PC-3 (cell line): ENCODE results near the gene GNG10. TPM values are rescaled to one million over a fixed set of nuclear protein-coding genes. Genes with fewer than 3 reads are reported as not detected.

Experiments
- ATAC-seq: fragments of 200-7000 bp; cut with Tn5 transposase; 2 replicates; pipeline ENCODE4 v1.9.1; 2020; ENCODE audit warnings: mild to moderate bottlenecking, moderate library complexity
- BruUV-seq: library from RNA; stranded (reverse); fragments of 400-500 nt; replicated peaks from 2 replicates; lab custom pipeline; 2021; lab: Mats Ljungman, UMichigan
- CTCF ChIA-PET: fragments of 300-600 bp; sonication (Branson Sonifier 250); formaldehyde crosslinking; loops from one replicate; lab custom pipeline; 2022; ENCODE audit warnings: antibody characterized with exemption; lab: Charles Lee
- POLR2A ChIA-PET: fragments of 300-600 bp; sonication (Branson Sonifier 250); formaldehyde crosslinking; loops from one replicate; lab custom pipeline; 2022; ENCODE audit warnings: antibody characterized with exemption; ENCODE audit not compliant: unreplicated experiment; lab: Charles Lee
- DNase-seq: peaks from one replicate; pipeline ENCODE4 v3.0.0-alpha.2; 2015
- H2AFZ ChIP-seq: fragments of 300-600 bp; sonication (generic); 2 replicates; pipeline ENCODE4 v1.6.0; 2016; ENCODE audit warnings: antibody characterized with exemption, low read length
- H3F3A ChIP-seq: fragments of 300-600 bp; sonication (generic); one replicate; pipeline ENCODE4 v1.6.0; 2017; ENCODE audit warnings: antibody characterized with exemption, low read length, control low read depth, mild to moderate bottlenecking; ENCODE audit not compliant: unreplicated experiment
- H3K27ac ChIP-seq: fragments of 300-600 bp; sonication (generic); 2 replicates; pipeline ENCODE4 v1.5.1; 2016; ENCODE audit warnings: mild to moderate bottlenecking, low read length
- H3K27me3 ChIP-seq: fragments of 300-600 bp; sonication (generic); 2 replicates; pipeline ENCODE4 v1.6.1; 2016; ENCODE audit warnings: low read length, mixed read lengths
- H3K36me3 ChIP-seq: fragments of 300-600 bp; sonication (generic); 2 replicates; pipeline ENCODE4 v1.6.1; 2016; ENCODE audit warnings: low read depth, mixed run types, low read length, mixed read lengths
- H3K4me1 ChIP-seq: fragments of 300-600 bp; sonication (generic); 2 replicates; pipeline ENCODE4 v1.5.1; 2016; ENCODE audit warnings: low read length; ENCODE audit not compliant: insufficient read depth
- H3K4me2 ChIP-seq: fragments of 300-600 bp; sonication (generic); 2 replicates; pipeline ENCODE4 v1.6.0; 2016; ENCODE audit warnings: low read length
- H3K4me3 ChIP-seq: fragments of 300-600 bp; sonication (generic); 2 replicates; pipeline ENCODE4 v1.5.1; 2016; ENCODE audit warnings: mild to moderate bottlenecking, low read length, mixed read lengths
- H3K79me2 ChIP-seq: fragments of 300-600 bp; sonication (generic); 2 replicates; pipeline ENCODE4 v1.6.1; 2017; ENCODE audit warnings: low read length, mixed read lengths
- H3K9ac ChIP-seq: fragments of 300-600 bp; sonication (generic); 2 replicates; pipeline ENCODE4 v1.6.0; 2016; ENCODE audit warnings: mild to moderate bottlenecking, low read length
- H3K9me2 ChIP-seq: fragments of 300-600 bp; sonication (generic); replicated peaks from 2 replicates; pipeline ENCODE4 v1.6.1; 2016; ENCODE audit warnings: mixed run types, low read length, mixed read lengths
- H3K9me3 ChIP-seq: fragments of 300-600 bp; sonication (generic); 2 replicates; pipeline ENCODE4 v1.6.1; 2016; ENCODE audit warnings: low read length, mixed read lengths
- H4K20me1 ChIP-seq: fragments of 300-600 bp; sonication (generic); 2 replicates; pipeline ENCODE4 v1.6.1; 2016; ENCODE audit warnings: low read length, mixed read lengths
- EZH2 ChIP-seq: fragments of 300-600 bp; sonication (generic); IDR thresholded peaks from one replicate; pipeline ENCODE4 v1.6.1; 2017; ENCODE audit warnings: antibody characterized with exemption, mild to moderate bottlenecking, low read length; ENCODE audit not compliant: unreplicated experiment
- EZH2phosphoT487 ChIP-seq: fragments of 300-600 bp; sonication (generic); IDR thresholded peaks from 2 replicates; pipeline ENCODE4 v1.6.1; 2018; ENCODE audit warnings: mild to moderate bottlenecking, antibody characterized with exemption, low read length, borderline replicate concordance
- intact Hi-C: fragments of 100-400 bp; cut with micrococcal nuclease; formaldehyde crosslinking; loops from 2 replicates; pipeline ENCODE4 v1.9.0; 2023
- total RNA-seq: library from RNA; depleted of rRNA; stranded (reverse); fragments of >200 nt; gene quantifications from 2 replicates; pipeline ENCODE4 v1.2.3, GENCODE V29; 2014
- TF ChIP-seq, protein P1 (sequence below): fragments of 300-600 bp; sonication (generic); conservative IDR thresholded peaks from 2 replicates; pipeline ENCODE4 v1.5.1; 2017; ENCODE audit warnings: antibody characterized with exemption, low read depth, mild to moderate bottlenecking, low read length

The GNG10 gene
- total RNA-seq, 1 experiment from 2014 or later = 50.7 TPM

DNA sequence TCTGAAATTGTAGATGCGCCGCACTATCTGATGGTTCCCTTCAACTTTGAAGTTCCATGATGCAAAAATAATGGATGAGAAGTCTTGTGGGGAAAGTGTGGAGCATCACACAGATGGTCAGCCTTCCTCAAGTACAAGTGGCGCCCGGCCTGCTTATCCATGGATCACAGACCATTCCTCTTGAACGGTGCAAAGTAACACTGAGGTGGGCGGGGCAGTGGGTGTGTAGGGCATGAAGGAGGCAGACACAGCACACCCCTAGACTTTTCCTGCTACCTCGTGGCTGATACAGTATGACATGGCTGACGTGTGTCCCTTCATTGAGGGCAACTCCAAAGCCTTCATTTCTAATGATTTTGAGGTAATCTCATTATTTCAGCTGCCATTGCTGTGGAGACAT lies 2.5 kb upstream of the GNG10 start:
- ATAC-seq (no peak), DNase-seq (no peak)
- TF ChIP-seq EZH2phosphoT487 (no peak), EZH2 (no peak)
- peaks cover 19% of the 10 kb centered on the region for H3K79me2 ChIP-seq
- H4K20me1 ChIP-seq = no peaks in the 10 kb centered on the region
- H3F3A ChIP-seq = no peaks in the 10 kb centered on the region
- ChIA-PET POLR2A (no interaction called here), CTCF (no interaction called here)
- H3K27me3 ChIP-seq = no peaks in the 10 kb centered on the region
- H3K27ac ChIP-seq = no peak overlapping the region
- no peaks in the 10 kb centered on the region for H3K9me3 ChIP-seq
- no peak overlapping the region for H2AFZ ChIP-seq
- intact Hi-C loops = no loop called here
- H3K4me1 ChIP-seq = peaks cover 4% of the 10 kb centered on the region; the same call in 1 of the 2 replicates
- H3K36me3 ChIP-seq = no peaks in the 10 kb centered on the region
- no peak overlapping the region for H3K9ac ChIP-seq
- BruUV-seq = no TSS peak
- no peak overlapping the region for H3K4me2 ChIP-seq
- H3K9me2 ChIP-seq = no peaks in the 10 kb centered on the region
- no peak overlapping the region for H3K4me3 ChIP-seq

DNA sequence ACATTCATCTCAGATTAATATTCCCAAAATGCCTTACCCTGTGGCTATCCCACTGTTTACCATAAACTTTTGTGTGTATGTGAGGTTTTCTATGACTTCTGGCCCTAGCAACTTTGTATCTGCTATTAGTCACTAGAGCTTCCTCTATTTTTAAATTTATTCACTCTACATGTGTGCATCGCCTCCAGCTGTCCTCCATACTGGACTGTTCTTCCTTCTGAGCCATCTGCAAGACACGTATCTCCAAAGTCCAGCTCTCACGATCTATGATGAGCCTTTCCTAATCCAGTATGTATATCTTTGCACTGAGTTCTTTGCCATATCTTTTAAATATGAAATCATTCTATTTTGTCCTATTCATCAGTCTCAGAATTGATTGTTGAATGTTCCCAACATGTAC lies 1.7 kb upstream of the GNG10 start:
- no peak overlapping the region for H2AFZ ChIP-seq
- intact Hi-C loops = no loop called here
- H3K9me2 ChIP-seq = no peaks in the 10 kb centered on the region
- H3F3A ChIP-seq = no peaks in the 10 kb centered on the region
- H3K4me2 ChIP-seq = no peak overlapping the region
- no peak overlapping the region for H3K4me3 ChIP-seq
- no peak overlapping the region for H3K9ac ChIP-seq
- no peaks in the 10 kb centered on the region for H4K20me1 ChIP-seq
- H3K9me3 ChIP-seq = no peaks in the 10 kb centered on the region
- peaks cover 4% of the 10 kb centered on the region; the same call in 1 of the 2 replicates for H3K4me1 ChIP-seq
- CTCF ChIA-PET = no interaction called here
- DNase-seq (no peak), ATAC-seq (no peak)
- TF ChIP-seq EZH2 (no peak), EZH2phosphoT487 (no peak)
- TF ChIP-seq, protein P1, sequence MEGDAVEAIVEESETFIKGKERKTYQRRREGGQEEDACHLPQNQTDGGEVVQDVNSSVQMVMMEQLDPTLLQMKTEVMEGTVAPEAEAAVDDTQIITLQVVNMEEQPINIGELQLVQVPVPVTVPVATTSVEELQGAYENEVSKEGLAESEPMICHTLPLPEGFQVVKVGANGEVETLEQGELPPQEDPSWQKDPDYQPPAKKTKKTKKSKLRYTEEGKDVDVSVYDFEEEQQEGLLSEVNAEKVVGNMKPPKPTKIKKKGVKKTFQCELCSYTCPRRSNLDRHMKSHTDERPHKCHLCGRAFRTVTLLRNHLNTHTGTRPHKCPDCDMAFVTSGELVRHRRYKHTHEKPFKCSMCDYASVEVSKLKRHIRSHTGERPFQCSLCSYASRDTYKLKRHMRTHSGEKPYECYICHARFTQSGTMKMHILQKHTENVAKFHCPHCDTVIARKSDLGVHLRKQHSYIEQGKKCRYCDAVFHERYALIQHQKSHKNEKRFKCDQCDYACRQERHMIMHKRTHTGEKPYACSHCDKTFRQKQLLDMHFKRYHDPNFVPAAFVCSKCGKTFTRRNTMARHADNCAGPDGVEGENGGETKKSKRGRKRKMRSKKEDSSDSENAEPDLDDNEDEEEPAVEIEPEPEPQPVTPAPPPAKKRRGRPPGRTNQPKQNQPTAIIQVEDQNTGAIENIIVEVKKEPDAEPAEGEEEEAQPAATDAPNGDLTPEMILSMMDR = no peak
- BruUV-seq = no TSS peak
- peaks cover 27% of the 10 kb centered on the region for H3K79me2 ChIP-seq
- H3K27ac ChIP-seq = no peak overlapping the region
- no peaks in the 10 kb centered on the region for H3K36me3 ChIP-seq
- no peaks in the 10 kb centered on the region for H3K27me3 ChIP-seq
- POLR2A ChIA-PET = no interaction called here

DNA sequence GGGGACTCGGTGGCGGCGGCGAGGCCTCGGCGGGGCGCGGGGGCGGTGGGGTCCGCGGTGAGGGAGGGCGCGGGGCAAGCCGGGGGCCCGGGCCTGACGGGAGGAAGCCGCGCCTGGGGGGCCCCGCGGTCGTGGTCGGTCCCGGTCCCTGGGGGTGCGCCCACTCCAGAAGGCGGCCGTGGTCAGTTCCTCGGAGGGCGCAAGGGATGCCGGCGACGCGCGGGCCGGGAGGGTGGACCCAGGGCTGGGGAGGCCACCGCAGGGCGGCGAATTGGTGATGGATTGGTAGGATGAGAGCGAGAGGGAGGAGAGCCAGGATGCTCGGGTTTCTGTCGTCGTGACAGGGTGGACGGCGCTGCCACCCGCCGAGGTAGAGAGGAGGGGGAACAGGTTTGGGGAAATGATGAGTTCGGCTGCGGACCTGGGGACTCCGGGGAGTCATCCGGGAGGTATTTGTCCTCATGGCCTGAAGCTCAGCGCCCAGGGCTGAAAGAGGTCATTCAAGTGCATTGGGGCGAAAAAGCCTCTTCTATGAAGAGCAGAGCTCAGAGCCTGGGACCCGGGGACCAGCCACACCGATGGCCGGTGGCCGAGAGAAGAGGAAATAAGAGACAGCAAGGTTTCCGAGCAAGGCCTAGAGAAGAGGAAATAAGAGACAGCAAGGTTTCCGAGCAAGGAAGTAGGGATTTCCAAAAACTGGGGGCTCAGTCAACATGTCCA lies 557 bp downstream of the GNG10 start:
- Histone ChIP-seq H3K27me3 (no peaks in the 10 kb centered on the region), H3K27ac (no peak overlapping the region), H3F3A (no peaks in the 10 kb centered on the region), H3K4me3 (peak overlapping the region; percentile 83), H3K4me2 (peak overlapping the region; percentile 94), H2AFZ (peak overlapping the region; percentile 78), H3K9ac (peak overlapping the region; percentile 56), H3K9me2 (no peaks in the 10 kb centered on the region), H3K9me3 (no peaks in the 10 kb centered on the region), H3K36me3 (no peaks in the 10 kb centered on the region), H4K20me1 (no peaks in the 10 kb centered on the region), H3K4me1 (peaks cover 4% of the 10 kb centered on the region; the same call in 1 of the 2 replicates), H3K79me2 (peaks cover 31% of the 10 kb centered on the region)
- TSS peak; percentile 26 for BruUV-seq
- peak; percentile 63 for ATAC-seq
- ChIA-PET CTCF (no interaction called here), POLR2A (interaction anchor here (0.6 kb wide), 1 partner anchor 11 kb away, joined by 9 read pairs; no protein-coding TSS in a partner anchor)
- intact Hi-C loops = no loop called here
- peak; percentile 25 for DNase-seq
- TF ChIP-seq EZH2phosphoT487 (no peak), EZH2 (no peak)
- TF ChIP-seq, protein P1 = no peak
